NCI-H460 (cell line): ENCODE data around the gene KCNJ9. TPM values are rescaled to one million over a fixed set of nuclear protein-coding genes. Genes with fewer than 3 reads are reported as not detected.
"Not testable (repeated sequence)": the region's sequence is repeated elsewhere in the genome, so short reads cannot be mapped to it uniquely, and the experiment has no call there.

Experiments
- DNase-seq: peaks from one replicate; pipeline ENCODE4 v3.0.0-alpha.2; 2016; ENCODE audit warnings: low read depth; ENCODE audit errors: extremely low read depth
- total RNA-seq: library from RNA; depleted of rRNA; stranded (reverse); fragments of >200 nt; shearing (Covaris generic); gene quantifications from 2 replicates; pipeline ENCODE4 v1.2.3, GENCODE V29; 2014

Gene KCNJ9
- total RNA-seq, 1 experiment from 2014 or later, result not detected

- DNase-seq, result no peak
Observed at GRCh38 chr1:160123726-160124125, 42.4 kb downstream of the KCNJ9 start.

- peak; percentile 91 for DNase-seq
Observed at GRCh38 chr1:160124705-160125478, 43.6 kb downstream of the KCNJ9 start.

- DNase-seq, result no peak
Observed at GRCh38 chr1:160125746-160126145, 44.4 kb downstream of the KCNJ9 start.

GRCh38 chr1:160126342-160126741, 45.0 kb downstream of the KCNJ9 start:
- DNase-seq, result not testable (repeated sequence)

GRCh38 chr1:160127381-160127780, 46.0 kb downstream of the KCNJ9 start:
- no peak for DNase-seq

GRCh38 chr1:160127865-160128523, 46.7 kb downstream of the KCNJ9 start:
- no peak for DNase-seq

GRCh38 chr1:160128636-160129035, 47.3 kb downstream of the KCNJ9 start:
- no peak for DNase-seq

GRCh38 chr1:160129046-160129445, 47.7 kb downstream of the KCNJ9 start:
- no peak for DNase-seq

GRCh38 chr1:160129558-160129957, 48.2 kb downstream of the KCNJ9 start:
- DNase-seq, result no peak

- DNase-seq, result no peak
Observed at GRCh38 chr1:160129966-160130365, 48.6 kb downstream of the KCNJ9 start.

GRCh38 chr1:160130486-160130885, 49.1 kb downstream of the KCNJ9 start:
- DNase-seq, result no peak

- no peak for DNase-seq
Observed at GRCh38 chr1:160130939-160131338, 49.6 kb downstream of the KCNJ9 start.

- no peak for DNase-seq
Observed at GRCh38 chr1:160131803-160132565, 50.6 kb downstream of the KCNJ9 start.

GRCh38 chr1:160133990-160134770, 52.8 kb downstream of the KCNJ9 start:
- DNase-seq, result no peak

- DNase-seq, result no peak
Observed at GRCh38 chr1:160134791-160135572, 53.6 kb downstream of the KCNJ9 start.

- DNase-seq, result no peak
Observed at GRCh38 chr1:160136121-160136925, 55.0 kb downstream of the KCNJ9 start.

GRCh38 chr1:160136926-160137200, 55.5 kb downstream of the KCNJ9 start:
- DNase-seq, result no peak

- no peak for DNase-seq
Observed at GRCh38 chr1:160137216-160137862, 56.0 kb downstream of the KCNJ9 start.

- no peak for DNase-seq
Observed at GRCh38 chr1:160139840-160140239, 58.5 kb downstream of the KCNJ9 start.
